Skeletal muscle cell (primary cell): ENCODE data around the gene AK8.

Source experiments
- DNase-seq: peaks from one replicate; pipeline ENCODE4 v3.0.0-alpha.2; 2010; ENCODE audit warnings: low read depth
- H3K4me3 ChIP-seq: 2 replicates; pipeline ENCODE4 v1.5.1; 2011; ENCODE audit warnings: low read depth, mild to moderate bottlenecking, control low read depth, low read length, moderate library complexity

Gene AK8

GRCh38 chr9:132703336-132703735 lies 174.7 kb downstream of the AK8 start:
- H3K4me3 ChIP-seq = no peak overlapping the region
- no peak for DNase-seq

GRCh38 chr9:132702254-132702653 lies 175.8 kb downstream of the AK8 start:
- H3K4me3 ChIP-seq = no peak overlapping the region
- no peak for DNase-seq

- no peak overlapping the region for H3K4me3 ChIP-seq
- DNase-seq = no peak
These were observed 178.1 kb downstream of the AK8 start for GRCh38 chr9:132699956-132700355.

GRCh38 chr9:132698989-132699388 lies 179.1 kb downstream of the AK8 start:
- no peak for DNase-seq
- no peak overlapping the region for H3K4me3 ChIP-seq

GRCh38 chr9:132697230-132697629 lies 180.9 kb downstream of the AK8 start:
- DNase-seq = no peak
- H3K4me3 ChIP-seq = no peak overlapping the region

GRCh38 chr9:132694144-132694543 lies 183.9 kb downstream of the AK8 start:
- no peak for DNase-seq
- no peak overlapping the region for H3K4me3 ChIP-seq

GRCh38 chr9:132690696-132691095 lies 187.4 kb downstream of the AK8 start:
- DNase-seq = no peak
- no peak overlapping the region for H3K4me3 ChIP-seq

GRCh38 chr9:132683873-132684272 lies 194.2 kb downstream of the AK8 start:
- H3K4me3 ChIP-seq = no peak overlapping the region
- DNase-seq = no peak

GRCh38 chr9:132681561-132681960 lies 196.5 kb downstream of the AK8 start:
- H3K4me3 ChIP-seq = no peak overlapping the region
- no peak for DNase-seq

- no peak for DNase-seq
- no peak overlapping the region for H3K4me3 ChIP-seq
These were observed 198.0 kb downstream of the AK8 start for GRCh38 chr9:132679946-132680625.

GRCh38 chr9:132677976-132678375 lies 200.1 kb downstream of the AK8 start:
- DNase-seq = no peak

More at GRCh38 chr9:132677976-132678375, 200.1 kb downstream of the AK8 start:
- H3K4me3 ChIP-seq = no peak overlapping the region
